Tibial nerve (tissue), 4 donors: ENCODE data around the gene TULP4. TPM values are rescaled to one million over a fixed set of nuclear protein-coding genes. Genes with fewer than 3 reads are reported as not detected.

Experiments used
- DNase-seq, 2 donors: peaks; one replicate each; pipeline ENCODE4 v3.0.0-alpha.2; 2019; ENCODE audit warnings: low spot score in 2 of 2
- H3K27ac ChIP-seq, 4 donors: fragments of 200-600 bp; sonication (generic) in 3 of 4; one replicate each; pipeline ENCODE4 v1.5.1; 2017 to 2019; ENCODE audit warnings: mild to moderate bottlenecking in 1 of 4
- H3K27me3 ChIP-seq, 2 donors: fragments of 200-600 bp; sonication (generic) in 1 of 2; one replicate each; pipeline versions ENCODE4 v1.5.1 to v1.6.0; 2017 to 2019
- H3K36me3 ChIP-seq, 3 donors: fragments of 200-600 bp; sonication (generic); one replicate each; pipeline ENCODE4 v1.5.1; 2018 to 2019
- H3K4me1 ChIP-seq, 4 donors: fragments of 200-600 bp; sonication (generic) in 3 of 4; one replicate each; pipeline ENCODE4 v1.5.1; 2017 to 2019
- H3K4me3 ChIP-seq, 4 donors: fragments of 200-600 bp; sonication (generic) in 3 of 4; one replicate each; pipeline ENCODE4 v1.5.1; 2017 to 2019; ENCODE audit warnings: mild to moderate bottlenecking in 1 of 4, moderate library complexity in 1 of 4
- H3K9me3 ChIP-seq, 4 donors: fragments of 200-600 bp; sonication (generic) in 3 of 4; one replicate each; pipeline ENCODE4 v1.5.1; 2017 to 2019
- CTCF ChIP-seq, 5 experiments: fragments of 200-600 bp in 3 of 5; fragments of 450-650 bp in 2 of 5; sonication (generic) in 3 of 5; IDR thresholded peaks; one replicate each; pipeline ENCODE4 v1.5.1; 2016 to 2019; ENCODE audit warnings: antibody characterized with exemption in 5 of 5, mild to moderate bottlenecking in 3 of 5, moderate library complexity in 2 of 5
- EP300 ChIP-seq, 2 donors: sonication (generic); formaldehyde crosslinking; IDR thresholded peaks; one replicate each; pipeline ENCODE4 v1.6.1; 2017; ENCODE audit warnings: antibody characterized with exemption in 2 of 2, mild to moderate bottlenecking in 1 of 2
- POLR2A ChIP-seq, 2 donors: fragments of 450-650 bp; IDR thresholded peaks; one replicate each; pipeline ENCODE4 v1.6.1; 2017; ENCODE audit warnings: antibody characterized with exemption in 2 of 2, mild to moderate bottlenecking in 2 of 2, moderate library complexity in 2 of 2
- WGBS, 2 donors: methylation state at CpG; one replicate each; pipeline ENCODE4 v1.1.5; 2018; 5-methylcytosine and 5-hydroxymethylcytosine counted together
- total RNA-seq, 4 donors: library from RNA; depleted of rRNA; stranded (reverse); fragments of >200 nt; gene quantifications; one replicate each; pipeline ENCODE4 v1.1.0, GENCODE V29; 2016

TULP4 gene
- total RNA-seq, 4 donors from 2014 or later = 91.2 to 109 (median 101) TPM

GRCh38 chr6:158377860-158378259, 65.6 kb downstream of the TULP4 start:
- DNase-seq = no peak
- Histone ChIP-seq H3K4me1 (peaks cover 0 to 6% (median 0%) of the 10 kb centered on the region in 4 donors), H3K27me3 (no peaks in the 10 kb centered on the region), H3K4me3 (no peak overlapping the region), H3K9me3 (no peaks in the 10 kb centered on the region), H3K27ac (no peak overlapping the region), H3K36me3 (no peaks in the 10 kb centered on the region)
- 24 to 40% methylated on average over 4 of the region's 4 CpGs for WGBS, 2 donors
- TF ChIP-seq CTCF (IDR thresholded peaks at IDR 0.05) = no peak
- TF ChIP-seq EP300 (IDR thresholded peaks at IDR 0.05) = no peak
- TF ChIP-seq POLR2A (IDR thresholded peaks at IDR 0.05) = no peak

GRCh38 chr6:158379336-158379735, 67.1 kb downstream of the TULP4 start:
- Histone ChIP-seq H3K4me3 (no peak overlapping the region), H3K36me3 (no peaks in the 10 kb centered on the region), H3K27ac (no peak overlapping the region), H3K4me1 (peaks cover 0 to 6% (median 0%) of the 10 kb centered on the region in 4 donors), H3K9me3 (no peaks in the 10 kb centered on the region), H3K27me3 (no peaks in the 10 kb centered on the region)
- WGBS, 2 donors = 95 to 96% methylated on average over 7 of the region's 7 CpGs
- TF ChIP-seq POLR2A (IDR thresholded peaks at IDR 0.05) = no peak
- no peak for TF ChIP-seq CTCF (IDR thresholded peaks at IDR 0.05)
- no peak for DNase-seq

- no peaks in the 10 kb centered on the region for H3K27me3 ChIP-seq
- no peak overlapping the region for H3K4me3 ChIP-seq
- TF ChIP-seq POLR2A (IDR thresholded peaks at IDR 0.05) (no peak), CTCF (IDR thresholded peaks at IDR 0.05) (no peak), EP300 (IDR thresholded peaks at IDR 0.05) (no peak)
- H3K27ac ChIP-seq = no peak overlapping the region
- no peaks in the 10 kb centered on the region for H3K9me3 ChIP-seq
- H3K36me3 ChIP-seq = no peaks in the 10 kb centered on the region
- peaks cover 0 to 6% (median 0%) of the 10 kb centered on the region in 4 donors for H3K4me1 ChIP-seq
- DNase-seq = no peak
- 77 to 82% methylated on average over 2 of the region's 2 CpGs for WGBS, 2 donors
Measured at GRCh38 chr6:158381214-158381613, 68.9 kb downstream of the TULP4 start.

GRCh38 chr6:158382491-158382890, 70.2 kb downstream of the TULP4 start:
- Histone ChIP-seq H3K4me1 (peaks cover 0 to 6% (median 0%) of the 10 kb centered on the region in 4 donors), H3K36me3 (no peaks in the 10 kb centered on the region), H3K9me3 (no peaks in the 10 kb centered on the region), H3K27me3 (no peaks in the 10 kb centered on the region), H3K4me3 (no peak overlapping the region), H3K27ac (no peak overlapping the region)
- WGBS, 2 donors = 100% methylated on average over 1 of the region's 1 CpG
- TF ChIP-seq EP300 (IDR thresholded peaks at IDR 0.05) = no peak
- no peak for TF ChIP-seq POLR2A (IDR thresholded peaks at IDR 0.05)
- TF ChIP-seq CTCF (IDR thresholded peaks at IDR 0.05) = no peak
- no peak for DNase-seq

- Histone ChIP-seq H3K4me3 (no peak overlapping the region), H3K27ac (no peak overlapping the region), H3K4me1 (peaks cover 0 to 6% (median 0%) of the 10 kb centered on the region in 4 donors), H3K9me3 (no peaks in the 10 kb centered on the region), H3K36me3 (no peaks in the 10 kb centered on the region), H3K27me3 (no peaks in the 10 kb centered on the region)
- 100% methylated on average over 1 of the region's 1 CpG for WGBS, 2 donors
- TF ChIP-seq CTCF (IDR thresholded peaks at IDR 0.05) (no peak), POLR2A (IDR thresholded peaks at IDR 0.05) (no peak), EP300 (IDR thresholded peaks at IDR 0.05) (no peak)
- no peak for DNase-seq
Measured at GRCh38 chr6:158383057-158383456, 70.8 kb downstream of the TULP4 start.
